Activated CD4-positive, alpha-beta T cell treated with anti-CD3 and anti-CD28 coated beads, Interleukin-2, amount 10 ng/mL, durations not matched to agents 7 days and 5 days (primary cell): ENCODE measurements around the gene TBC1D1. TPM values are rescaled to one million over a fixed set of nuclear protein-coding genes. Genes with fewer than 3 reads are reported as not detected.

Source experiments
- CTCF ChIA-PET: fragments of 350-600 bp; sonication (Branson Sonifier 250); formaldehyde crosslinking; loops from one replicate; lab custom pipeline; 2021; ENCODE audit warnings: antibody characterized with exemption; lab: Charles Lee
- POLR2A ChIA-PET: fragments of 350-600 bp; sonication (Branson Sonifier 250); formaldehyde crosslinking; loops from one replicate; lab custom pipeline; 2021; ENCODE audit warnings: antibody characterized with exemption; lab: Charles Lee
- DNase-seq: peaks from one replicate; pipeline ENCODE4 v3.0.0-alpha.2; 2020
- H3K27ac Mint-ChIP-seq: one replicate; pipeline ENCODE4 v1.8.0; 2021; ENCODE audit warnings: mild to moderate bottlenecking, moderate library complexity, mixed read lengths
- H3K27me3 Mint-ChIP-seq: one replicate; pipeline ENCODE4 v1.8.0; 2021; ENCODE audit warnings: mixed read lengths
- H3K36me3 Mint-ChIP-seq: one replicate; pipeline ENCODE4 v1.8.0; 2021; ENCODE audit warnings: low read depth, mixed read lengths
- H3K4me1 Mint-ChIP-seq: one replicate; pipeline ENCODE4 v1.8.0; 2021; ENCODE audit warnings: mixed read lengths
- H3K4me3 Mint-ChIP-seq: one replicate; pipeline ENCODE4 v1.8.0; 2021; ENCODE audit warnings: mild to moderate bottlenecking, moderate library complexity, mixed read lengths
- H3K9me3 Mint-ChIP-seq: one replicate; pipeline ENCODE4 v1.8.0; 2021; ENCODE audit warnings: mixed read lengths
- total RNA-seq, 2 experiments: library from RNA; stranded (reverse); gene quantifications; one replicate each; pipeline ENCODE4 v1.2.3, GENCODE V29; 2021

TBC1D1 gene
- total RNA-seq, 2 experiments from 2014 or later = 73.9 to 99.1 TPM

DNA sequence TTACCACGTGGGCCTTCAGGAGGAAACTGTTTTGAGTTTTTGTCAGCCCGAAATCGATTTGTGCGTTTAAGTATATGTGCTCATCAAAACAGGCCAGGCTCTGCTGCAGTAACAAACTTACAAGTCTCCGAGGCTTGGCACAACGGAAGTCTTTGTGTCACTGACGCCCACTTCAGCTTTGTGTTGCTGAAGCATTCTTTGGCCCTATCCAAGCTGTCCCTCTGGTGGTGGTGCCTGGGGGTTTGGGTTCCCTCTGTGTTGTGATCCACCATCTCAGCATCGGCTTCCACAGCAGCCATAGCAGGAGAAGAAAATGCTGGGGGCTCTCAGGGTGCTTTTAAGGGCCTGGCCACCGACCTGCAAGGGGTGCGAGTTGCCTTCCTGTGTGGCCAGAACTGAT, 245.7 kb downstream of the TBC1D1 start:
- no peak for DNase-seq
- ChIA-PET POLR2A (no interaction called here), CTCF (interaction anchor here (4.8 kb wide), 1 partner anchor 8 kb away, joined by 30 read pairs; no protein-coding TSS in a partner anchor)
- Mint-ChIP-seq H3K27me3 (no peaks in the 10 kb centered on the region), H3K4me1 (peaks cover 54% of the 10 kb centered on the region), H3K36me3 (peaks cover 80% of the 10 kb centered on the region), H3K4me3 (no peak overlapping the region), H3K27ac (no peak overlapping the region), H3K9me3 (no peaks in the 10 kb centered on the region)

DNA sequence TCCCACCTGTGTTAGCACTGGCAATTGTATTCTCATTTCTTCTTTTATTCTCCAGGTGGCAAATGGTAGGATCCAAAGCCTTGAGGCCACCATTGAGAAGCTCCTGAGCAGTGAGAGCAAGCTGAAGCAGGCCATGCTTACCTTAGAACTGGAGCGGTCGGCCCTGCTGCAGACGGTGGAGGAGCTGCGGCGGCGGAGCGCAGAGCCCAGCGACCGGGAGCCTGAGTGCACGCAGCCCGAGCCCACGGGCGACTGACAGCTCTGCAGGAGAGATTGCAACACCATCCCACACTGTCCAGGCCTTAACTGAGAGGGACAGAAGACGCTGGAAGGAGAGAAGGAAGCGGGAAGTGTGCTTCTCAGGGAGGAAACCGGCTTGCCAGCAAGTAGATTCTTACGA, 246.2 kb downstream of the TBC1D1 start:
- H3K4me1 Mint-ChIP-seq = peaks cover 49% of the 10 kb centered on the region
- H3K27me3 Mint-ChIP-seq = no peaks in the 10 kb centered on the region
- peaks cover 85% of the 10 kb centered on the region for H3K36me3 Mint-ChIP-seq
- DNase-seq = no peak
- POLR2A ChIA-PET = no interaction called here
- H3K27ac Mint-ChIP-seq = no peak overlapping the region
- no peak overlapping the region for H3K4me3 Mint-ChIP-seq
- CTCF ChIA-PET = interaction anchor here (0.5 kb wide), 1 partner anchor 555 kb away, joined by 3 read pairs; no protein-coding TSS in a partner anchor
- no peaks in the 10 kb centered on the region for H3K9me3 Mint-ChIP-seq

- Mint-ChIP-seq H3K27me3 (no peaks in the 10 kb centered on the region), H3K9me3 (no peaks in the 10 kb centered on the region), H3K4me1 (peaks cover 36% of the 10 kb centered on the region), H3K27ac (no peak overlapping the region), H3K4me3 (no peak overlapping the region), H3K36me3 (peaks cover 77% of the 10 kb centered on the region)
- POLR2A ChIA-PET = no interaction called here
- CTCF ChIA-PET = interaction anchor here (0.6 to 1.0 kb wide), 2 partner anchors 16 to 1395 kb away, joined by 5 read pairs; no protein-coding TSS in a partner anchor
- no peak for DNase-seq
Observed at GRCh38 chr4:38138363-38138762, 247.5 kb downstream of the TBC1D1 start.

DNA sequence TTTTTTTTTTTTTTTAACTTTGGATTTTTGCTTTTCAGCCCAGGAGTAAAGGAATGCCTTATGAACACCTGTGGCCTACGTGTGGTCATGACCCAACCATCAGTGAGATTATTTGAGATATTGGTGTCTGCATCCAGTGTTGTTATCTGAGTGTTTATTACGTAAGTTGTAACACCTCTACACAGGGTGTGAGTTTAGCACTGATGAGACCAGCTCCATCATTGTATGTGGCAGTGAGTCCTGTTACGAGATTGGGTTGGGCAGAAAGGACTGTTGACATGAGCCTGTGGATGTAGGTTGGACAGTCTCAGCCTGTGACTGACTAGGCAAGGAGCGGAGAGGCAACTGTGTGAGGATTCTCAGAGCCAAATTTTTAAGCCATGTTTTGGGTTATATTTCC, 248.3 kb downstream of the TBC1D1 start:
- no peaks in the 10 kb centered on the region for H3K27me3 Mint-ChIP-seq
- H3K4me1 Mint-ChIP-seq = peaks cover 28% of the 10 kb centered on the region
- no peak overlapping the region for H3K27ac Mint-ChIP-seq
- H3K4me3 Mint-ChIP-seq = no peak overlapping the region
- H3K9me3 Mint-ChIP-seq = no peaks in the 10 kb centered on the region
- ChIA-PET CTCF (interaction anchor here (1.0 kb wide), 1 partner anchor 15 kb away, joined by 3 read pairs; no protein-coding TSS in a partner anchor), POLR2A (no interaction called here)
- DNase-seq = no peak
- peaks cover 75% of the 10 kb centered on the region for H3K36me3 Mint-ChIP-seq

DNA sequence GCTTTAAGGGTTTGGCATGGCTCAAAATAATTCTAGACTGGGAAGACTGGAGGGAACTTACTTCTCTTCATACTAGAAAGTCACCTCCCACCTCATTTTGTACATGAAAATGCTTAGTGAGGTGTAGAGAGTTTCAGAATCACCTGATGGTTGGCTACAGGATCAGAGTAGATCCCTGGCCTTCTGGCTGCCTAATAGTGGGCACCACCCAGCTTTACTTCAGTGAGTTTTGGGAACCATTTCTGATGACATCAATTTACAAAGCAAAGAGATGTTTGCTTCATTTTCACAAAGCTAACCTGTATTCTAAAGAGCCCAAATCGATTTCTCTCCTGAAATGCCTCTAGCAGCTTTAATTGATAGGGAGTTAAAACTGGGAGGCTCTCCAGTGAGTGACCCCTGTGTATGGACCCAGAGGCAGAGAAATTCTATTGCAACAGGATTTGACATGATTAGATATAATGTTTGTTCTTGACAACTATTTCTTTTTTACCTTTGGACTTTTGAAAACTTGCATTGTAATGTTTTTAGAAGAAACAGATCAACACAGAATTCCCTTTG, 249.8 kb downstream of the TBC1D1 start:
- peaks cover 22% of the 10 kb centered on the region for H3K4me1 Mint-ChIP-seq
- ChIA-PET CTCF (interaction anchor here (1.8 kb wide), 1 partner anchor 14 kb away, joined by 4 read pairs; no protein-coding TSS in a partner anchor), POLR2A (no interaction called here)
- no peak for DNase-seq
- no peak overlapping the region for H3K4me3 Mint-ChIP-seq
- H3K9me3 Mint-ChIP-seq = no peaks in the 10 kb centered on the region
- H3K27me3 Mint-ChIP-seq = no peaks in the 10 kb centered on the region
- H3K36me3 Mint-ChIP-seq = peaks cover 62% of the 10 kb centered on the region
- H3K27ac Mint-ChIP-seq = no peak overlapping the region

- Mint-ChIP-seq H3K4me1 (peaks cover 17% of the 10 kb centered on the region), H3K4me3 (no peak overlapping the region), H3K27ac (no peak overlapping the region), H3K9me3 (no peaks in the 10 kb centered on the region), H3K36me3 (peaks cover 51% of the 10 kb centered on the region), H3K27me3 (no peaks in the 10 kb centered on the region)
- no peak for DNase-seq
- ChIA-PET POLR2A (no interaction called here), CTCF (interaction anchor here (1.8 to 4.8 kb wide), 2 partner anchors 8 to 13 kb away, joined by 4 to 30 read pairs; no protein-coding TSS in a partner anchor)
Observed at GRCh38 chr4:38141808-38142500, 251.1 kb downstream of the TBC1D1 start.

- POLR2A ChIA-PET = no interaction called here
- CTCF ChIA-PET = interaction anchor here (1.4 to 4.8 kb wide), 3 partner anchors 10 to 15 kb away, joined by 3 to 30 read pairs (median 6); no protein-coding TSS in a partner anchor
- peaks cover 36% of the 10 kb centered on the region for H3K36me3 Mint-ChIP-seq
Observed at GRCh38 chr4:38144031-38144430, 253.1 kb downstream of the TBC1D1 start.

DNA sequence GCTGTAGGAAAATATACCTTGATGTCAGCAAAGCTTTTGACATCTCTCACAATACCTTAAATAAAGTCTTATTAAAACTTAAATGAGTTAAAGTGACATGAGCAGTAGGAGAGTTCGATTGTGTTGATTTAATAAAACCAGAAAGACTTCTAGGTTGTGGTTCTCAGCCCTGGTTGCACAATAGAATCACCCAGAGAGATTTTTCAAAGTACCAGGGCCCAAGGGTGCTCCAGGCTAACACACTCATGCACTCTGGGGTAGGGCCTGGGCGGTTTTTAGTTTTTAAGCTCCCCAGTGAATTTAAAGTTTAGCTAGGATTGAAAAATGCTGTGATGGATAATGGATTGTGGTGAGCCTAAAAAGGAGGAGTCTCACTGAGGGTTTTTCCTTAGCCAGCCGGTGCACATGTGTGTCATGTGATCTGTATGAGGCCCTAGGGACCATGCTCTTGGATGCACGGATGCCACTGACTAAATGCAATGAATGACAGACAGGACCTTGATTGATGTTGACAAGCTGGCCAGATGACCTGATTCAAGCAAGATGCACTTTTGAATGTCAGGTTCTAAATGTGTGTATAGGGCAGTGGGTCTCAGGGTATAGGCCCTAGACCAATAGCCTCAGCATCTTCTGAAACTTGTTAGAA, 254.3 kb downstream of the TBC1D1 start:
- H3K4me3 Mint-ChIP-seq = no peak overlapping the region
- H3K36me3 Mint-ChIP-seq = peaks cover 25% of the 10 kb centered on the region
- POLR2A ChIA-PET = interaction anchor here (0.5 kb wide), 1 partner anchor 141 kb away, joined by 4 read pairs; no protein-coding TSS in a partner anchor
- no peak for DNase-seq
- H3K9me3 Mint-ChIP-seq = no peaks in the 10 kb centered on the region
- H3K27ac Mint-ChIP-seq = no peak overlapping the region
- CTCF ChIA-PET = interaction anchor here (0.6 to 4.8 kb wide), 5 partner anchors 11 to 186 kb away, joined by 3 to 30 read pairs (median 3); no protein-coding TSS in a partner anchor
- no peaks in the 10 kb centered on the region for H3K4me1 Mint-ChIP-seq
- H3K27me3 Mint-ChIP-seq = no peaks in the 10 kb centered on the region

More at GRCh38 chr4:38144031-38144430, 253.1 kb downstream of the TBC1D1 start:
- Mint-ChIP-seq H3K27ac (no peak overlapping the region), H3K9me3 (no peaks in the 10 kb centered on the region), H3K4me3 (no peak overlapping the region), H3K4me1 (peaks cover 3% of the 10 kb centered on the region), H3K27me3 (no peaks in the 10 kb centered on the region)
- DNase-seq = no peak

GRCh38 chr4:38145741-38146140, 254.9 kb downstream of the TBC1D1 start:
- no peaks in the 10 kb centered on the region for H3K9me3 Mint-ChIP-seq
- POLR2A ChIA-PET = interaction anchor here (0.5 kb wide), 1 partner anchor 142 kb away, joined by 4 read pairs; no protein-coding TSS in a partner anchor
- peaks cover 19% of the 10 kb centered on the region for H3K36me3 Mint-ChIP-seq
- no peak overlapping the region for H3K4me3 Mint-ChIP-seq
- no peaks in the 10 kb centered on the region for H3K4me1 Mint-ChIP-seq
- DNase-seq = no peak
- no peaks in the 10 kb centered on the region for H3K27me3 Mint-ChIP-seq
- CTCF ChIA-PET = interaction anchor here (1.0 to 4.8 kb wide), 4 partner anchors 11 to 35 kb away, joined by 3 to 30 read pairs (median 4); no protein-coding TSS in a partner anchor
- H3K27ac Mint-ChIP-seq = no peak overlapping the region

DNA sequence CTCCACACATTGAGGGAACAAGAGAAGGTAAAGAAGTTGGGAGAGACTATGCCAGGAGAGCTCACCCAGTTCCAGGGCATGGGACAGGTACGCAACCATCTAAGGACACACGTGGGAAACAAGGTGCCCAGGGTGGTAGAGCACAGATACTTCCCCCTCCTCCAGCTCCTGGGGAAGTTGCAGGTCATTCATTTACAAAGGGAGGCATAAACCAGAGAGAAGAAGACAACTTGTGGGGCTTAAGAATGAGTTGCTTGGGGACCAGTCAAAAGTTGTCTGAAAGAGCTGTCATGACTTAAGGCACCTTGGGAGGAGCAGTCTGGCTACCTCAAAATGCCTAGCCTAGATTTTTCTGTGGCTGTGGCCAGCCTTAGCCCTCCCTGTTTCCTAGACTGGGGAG, 255.5 kb downstream of the TBC1D1 start:
- Mint-ChIP-seq H3K27ac (no peak overlapping the region), H3K4me3 (no peak overlapping the region), H3K36me3 (peaks cover 19% of the 10 kb centered on the region), H3K9me3 (peaks cover 1% of the 10 kb centered on the region), H3K4me1 (peaks cover 1% of the 10 kb centered on the region), H3K27me3 (no peaks in the 10 kb centered on the region)
- CTCF ChIA-PET = interaction anchor here (1.1 to 4.8 kb wide), 3 partner anchors 10 to 34 kb away, joined by 3 to 30 read pairs (median 4); no protein-coding TSS in a partner anchor
- POLR2A ChIA-PET = no interaction called here
- no peak for DNase-seq

- Mint-ChIP-seq H3K4me3 (no peak overlapping the region), H3K27ac (peak overlapping the region; percentile 47), H3K4me1 (peaks cover 27% of the 10 kb centered on the region), H3K36me3 (peaks cover 5% of the 10 kb centered on the region), H3K9me3 (peaks cover 4% of the 10 kb centered on the region), H3K27me3 (peaks cover 2% of the 10 kb centered on the region)
- ChIA-PET POLR2A (no interaction called here), CTCF (interaction anchor here (1.3 kb wide), 1 partner anchor 11 kb away, joined by 4 read pairs; no protein-coding TSS in a partner anchor)
- DNase-seq = no peak
Observed at GRCh38 chr4:38149472-38149996, 258.6 kb downstream of the TBC1D1 start.

- no peak for DNase-seq
- H3K9me3 Mint-ChIP-seq = peaks cover 4% of the 10 kb centered on the region
- no peak overlapping the region for H3K4me3 Mint-ChIP-seq
- peaks cover 2% of the 10 kb centered on the region for H3K27me3 Mint-ChIP-seq
- peaks cover 5% of the 10 kb centered on the region for H3K36me3 Mint-ChIP-seq
- no peak overlapping the region for H3K27ac Mint-ChIP-seq
- POLR2A ChIA-PET = no interaction called here
- CTCF ChIA-PET = interaction anchor here (0.9 to 1.3 kb wide), 2 partner anchors 11 to 31 kb away, joined by 3 to 4 read pairs; no protein-coding TSS in a partner anchor
- peaks cover 33% of the 10 kb centered on the region for H3K4me1 Mint-ChIP-seq
Observed at GRCh38 chr4:38149997-38150671, 259.2 kb downstream of the TBC1D1 start.
